HG03575 (cell line): Measurements from ENCODE around the gene DPY19L3.
"Not testable (repeated sequence)": the region's sequence is repeated elsewhere in the genome, so short reads cannot be mapped to it uniquely, and the experiment has no call there.

ENCODE experiments used
- ATAC-seq: cut with Tn5 transposase; IDR thresholded peaks from one replicate; pipeline ENCODE4 v1.9.1; 2021; ENCODE audit not compliant: unreplicated experiment, insufficient number of reproducible peaks, low FRiP score; ENCODE audit errors: extremely low read depth

The DPY19L3 gene

DNA sequence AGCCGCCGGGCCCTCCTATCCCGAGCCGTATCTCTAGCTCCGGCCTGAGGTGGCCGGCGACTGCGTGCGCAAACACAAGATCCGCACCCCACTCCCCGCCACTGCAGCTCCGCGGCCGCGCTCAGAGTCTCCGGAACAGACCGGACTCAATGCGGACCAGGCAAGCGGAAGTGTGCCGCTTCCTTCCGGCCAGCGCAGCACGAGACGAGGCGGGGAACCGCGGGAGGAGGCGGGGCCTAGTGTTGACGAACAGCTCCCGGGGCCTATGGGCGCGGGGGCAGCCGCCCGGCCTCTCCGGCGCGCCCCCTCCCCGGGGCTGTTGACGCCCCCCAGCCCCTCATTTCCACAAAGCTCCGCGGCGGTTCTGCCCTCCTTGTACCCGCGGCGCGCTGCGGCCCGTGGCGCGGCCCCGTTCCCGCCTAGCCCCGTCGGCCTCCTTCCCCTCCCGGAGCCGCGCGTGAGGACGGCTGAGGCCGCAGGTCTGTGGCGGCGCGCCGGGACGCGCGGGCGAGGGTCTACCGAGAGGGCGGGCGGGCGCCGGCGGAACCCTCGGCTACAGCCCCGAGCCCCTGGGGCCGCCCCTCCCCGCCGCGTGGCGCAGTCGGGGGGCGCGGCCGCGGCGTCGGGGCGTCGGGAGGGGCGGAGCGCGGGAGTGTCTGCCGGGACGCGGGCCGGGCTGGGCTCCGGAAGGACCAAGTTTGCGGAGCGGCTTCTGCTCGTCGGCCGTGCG lies at the start of gene DPY19L3:
TSS of gene DPY19L3 (plus strand) at position 340 of the 730 bp plus-strand sequence. CDS start 2,484 bp downstream, outside the sequence.
- ATAC-seq, result peak; percentile 70

GRCh38 chr19:32357720-32358119 lies 47.9 kb upstream of the DPY19L3 start:
- ATAC-seq, result no peak

- ATAC-seq, result no peak
These were observed 47.2 kb upstream of the DPY19L3 start for GRCh38 chr19:32358321-32358720.

GRCh38 chr19:32359581-32359980 lies 46.0 kb upstream of the DPY19L3 start:
- ATAC-seq, result no peak

- ATAC-seq, result no peak
These were observed 43.8 kb upstream of the DPY19L3 start for GRCh38 chr19:32361574-32362317.

DNA sequence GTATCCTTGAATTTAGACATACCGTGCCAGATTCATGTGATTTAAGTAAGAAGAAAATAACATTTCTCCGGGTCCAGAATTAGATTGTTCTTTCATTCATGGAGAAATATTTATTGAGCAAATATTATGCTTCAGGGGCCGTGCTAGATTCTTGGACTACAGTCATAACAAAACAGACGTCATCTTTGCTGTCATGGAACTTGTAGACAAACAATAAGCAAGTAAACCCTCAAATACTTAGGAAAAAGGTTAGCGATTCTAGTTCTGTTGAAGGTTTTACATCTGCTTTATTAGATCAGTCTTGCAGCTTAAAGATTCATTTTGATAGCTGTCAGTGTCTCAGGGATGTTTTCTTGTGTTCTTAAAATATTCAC lies 43.3 kb upstream of the DPY19L3 start:
- ATAC-seq, result no peak

DNA sequence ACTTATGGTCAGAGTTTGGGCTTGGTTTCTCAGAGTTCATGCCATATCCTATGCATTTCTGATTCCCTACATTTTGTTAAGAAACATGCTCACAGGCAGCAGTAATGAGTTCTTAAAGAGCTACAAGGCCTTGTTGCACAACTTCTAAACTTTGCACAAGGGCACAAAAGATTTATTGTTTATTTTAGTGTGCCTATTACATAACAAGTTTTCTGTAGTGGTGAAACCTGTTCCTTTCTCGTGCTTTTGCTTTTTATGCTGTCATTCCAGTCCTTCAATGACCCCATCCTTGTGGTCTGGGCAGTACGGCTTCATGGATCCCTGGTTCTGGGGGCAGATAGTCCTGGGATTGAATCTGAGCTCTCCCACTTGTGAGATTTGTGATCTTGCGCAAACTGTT lies 42.4 kb upstream of the DPY19L3 start:
- ATAC-seq, result no peak

DNA sequence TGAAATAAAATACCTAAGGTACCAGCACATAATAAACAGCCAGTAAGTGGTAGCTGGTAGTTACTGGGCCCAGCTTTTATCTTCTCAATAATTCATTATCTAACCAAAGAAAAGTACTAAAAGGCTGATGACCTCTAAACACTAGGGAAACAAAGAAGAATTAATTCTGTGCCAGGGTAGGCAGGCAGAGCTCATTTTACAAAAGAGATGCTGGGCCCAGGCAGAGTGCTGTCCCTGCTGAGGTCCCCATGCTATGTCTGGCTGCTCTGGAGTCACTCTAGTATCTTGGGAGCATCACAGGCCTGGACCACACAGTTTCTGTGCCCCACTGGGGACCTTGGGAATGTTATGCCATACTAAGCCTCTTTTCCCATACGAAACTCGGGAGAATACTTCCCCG lies 41.9 kb upstream of the DPY19L3 start:
- ATAC-seq, result no peak

DNA sequence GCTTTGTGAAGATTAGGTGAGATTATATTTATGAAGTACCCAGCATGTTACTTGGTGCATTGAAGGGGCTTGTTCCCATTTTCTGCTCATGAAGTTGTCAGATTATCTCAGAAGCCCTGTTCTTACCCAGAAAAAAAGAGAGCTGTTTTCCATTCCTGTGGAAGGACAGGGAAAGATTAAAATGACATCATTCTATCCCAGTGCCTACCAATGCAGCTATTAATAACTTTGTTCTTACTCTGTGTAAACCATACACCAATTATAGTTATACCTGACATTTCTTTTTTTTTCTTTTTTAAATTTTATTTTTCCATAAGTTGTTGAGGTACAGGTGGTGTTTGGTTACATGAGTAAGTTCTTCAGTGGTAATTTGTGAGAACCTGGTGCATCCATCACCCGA lies 41.5 kb upstream of the DPY19L3 start:
- ATAC-seq, result no peak

- no peak for ATAC-seq
These were observed 38.5 kb upstream of the DPY19L3 start for GRCh38 chr19:32367063-32367462.

- no peak for ATAC-seq
These were observed 37.5 kb upstream of the DPY19L3 start for GRCh38 chr19:32367948-32368536.

DNA sequence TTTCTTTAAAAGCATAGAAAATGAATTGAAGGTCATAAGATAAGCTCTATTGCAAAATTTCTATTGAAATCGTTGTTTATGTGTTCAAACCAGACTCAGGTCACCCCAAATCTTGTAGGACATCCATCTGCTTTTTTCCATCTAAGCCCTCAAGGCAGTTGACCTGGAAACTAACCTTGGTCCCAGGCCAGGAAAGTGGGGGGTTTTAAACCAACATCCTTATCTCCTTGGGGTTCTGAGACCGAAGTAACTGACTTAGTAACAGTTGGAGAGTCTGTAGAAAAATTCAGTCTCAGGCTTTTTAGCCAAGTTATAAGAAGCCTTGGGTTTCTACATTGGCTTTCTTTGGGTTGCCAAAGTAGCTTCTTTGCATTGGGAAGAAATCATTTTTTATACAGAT lies 36.8 kb upstream of the DPY19L3 start:
- no peak for ATAC-seq

DNA sequence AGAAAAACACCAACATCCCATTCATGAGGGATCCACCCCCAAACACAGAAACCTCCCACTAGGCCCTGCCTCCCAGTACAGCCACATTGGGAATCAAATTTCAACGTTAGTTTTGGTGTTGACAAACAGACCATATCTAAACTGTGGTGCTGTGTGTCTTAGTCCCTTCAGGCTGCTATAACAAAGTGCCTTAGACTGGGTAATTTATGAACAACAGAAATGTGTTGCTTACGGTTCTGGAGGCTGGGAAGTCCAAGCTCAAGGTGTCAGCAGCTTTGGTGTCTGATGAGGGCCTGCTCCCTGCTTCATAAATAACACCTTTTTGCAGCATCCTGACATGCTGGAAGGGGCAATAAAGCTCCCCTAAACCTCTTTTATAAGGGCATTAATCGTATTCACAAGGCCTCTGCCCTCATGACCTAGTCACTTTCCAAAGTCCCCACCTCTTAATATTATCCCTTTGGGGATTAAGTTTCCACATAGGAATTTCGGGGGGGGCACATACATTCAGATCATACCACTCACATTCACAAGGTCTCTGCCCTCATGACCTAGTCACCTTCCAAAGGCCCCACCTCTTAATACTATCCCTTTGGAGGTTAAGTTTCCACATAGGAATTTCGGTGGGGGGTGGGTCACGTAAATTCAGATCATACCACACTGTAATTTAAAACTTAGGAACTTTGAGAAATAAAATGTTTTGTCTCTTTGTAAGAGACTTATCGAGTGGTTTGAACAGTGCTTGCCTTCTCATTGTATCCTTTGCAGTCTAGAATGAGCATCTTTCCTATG lies 32.6 kb upstream of the DPY19L3 start:
- no peak for ATAC-seq

DNA sequence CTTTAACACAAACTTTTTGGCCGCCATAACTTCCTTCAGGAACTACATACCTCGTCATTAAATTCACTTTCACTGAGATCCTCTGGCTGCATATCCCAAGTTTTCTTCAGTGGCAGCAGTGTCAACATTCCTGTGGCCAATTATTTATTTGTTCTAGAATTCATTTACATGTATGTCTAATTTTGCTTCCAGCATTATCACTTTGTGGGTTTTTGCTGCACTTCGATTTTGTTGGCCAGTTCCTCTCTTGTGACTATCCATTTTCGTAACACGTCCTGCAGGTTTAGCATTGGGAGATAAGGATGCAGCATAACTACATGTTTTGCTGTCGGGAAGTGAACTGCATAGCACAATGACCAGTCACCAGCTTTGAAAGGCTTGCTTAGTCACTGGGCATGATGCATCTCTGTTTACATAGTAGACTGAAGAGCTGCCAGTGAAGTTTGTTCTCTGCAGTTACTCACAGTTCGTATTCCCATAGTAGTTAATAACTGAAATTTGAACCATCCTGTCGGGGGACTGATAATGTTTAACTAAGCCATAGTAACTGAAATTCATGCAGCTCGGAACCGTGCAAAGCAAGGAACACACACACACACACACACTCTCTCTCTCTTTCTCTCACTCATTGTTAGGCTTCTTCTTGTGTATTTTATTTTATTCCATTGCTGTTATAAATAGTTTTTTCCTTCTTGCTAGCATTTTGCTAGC lies 31.8 kb upstream of the DPY19L3 start:
- ATAC-seq, result no peak

DNA sequence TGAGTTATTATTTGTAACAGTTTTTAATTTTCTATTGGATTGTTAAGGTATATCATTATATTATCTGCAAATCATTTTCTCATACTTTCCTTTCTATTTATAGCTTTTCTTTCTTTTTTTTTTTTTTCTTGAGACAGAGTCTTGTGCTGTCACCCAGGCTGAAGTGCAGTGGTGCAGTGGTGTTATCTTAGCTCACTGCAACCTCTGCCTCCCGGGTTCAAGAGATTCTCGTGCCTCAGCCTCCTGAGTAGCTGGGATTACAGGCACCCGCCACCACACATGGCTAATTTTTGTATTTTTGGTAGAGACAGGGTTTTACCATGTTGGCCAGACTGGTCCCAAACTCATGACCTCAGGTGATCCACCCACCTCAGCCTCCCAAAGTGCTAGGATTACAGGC lies 31.2 kb upstream of the DPY19L3 start:
- ATAC-seq, result not testable (repeated sequence)

DNA sequence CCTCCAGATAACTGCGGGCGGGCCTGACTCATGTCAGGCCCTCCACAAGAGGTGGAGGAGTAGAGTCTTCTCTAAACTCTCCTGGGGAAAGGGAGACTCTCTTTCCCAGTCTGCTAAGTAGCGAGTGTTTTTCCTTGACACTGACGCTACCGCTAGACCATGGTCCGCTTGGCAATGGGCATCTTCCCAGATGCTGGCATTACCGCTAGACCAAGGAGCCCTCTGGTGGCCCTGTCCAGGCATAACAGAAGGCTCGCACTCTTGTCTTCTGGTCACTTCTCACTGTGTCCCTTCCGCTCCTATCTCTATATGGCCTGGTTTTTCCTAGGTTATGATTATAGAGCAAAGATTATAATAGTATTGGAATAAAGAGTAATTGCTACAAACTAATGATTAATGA lies 28.5 kb upstream of the DPY19L3 start:
- not testable (repeated sequence) for ATAC-seq

GRCh38 chr19:32380269-32380668 lies 25.3 kb upstream of the DPY19L3 start:
- ATAC-seq, result no peak

GRCh38 chr19:32387701-32388392 lies 17.7 kb upstream of the DPY19L3 start:
- ATAC-seq, result no peak
